IMR-90 (cell line): ENCODE data around the gene VPS41. TPM values are rescaled to one million over a fixed set of nuclear protein-coding genes. Genes with fewer than 3 reads are reported as not detected.

Source experiments
- ATAC-seq: fragments of 200-7000 bp; cut with Tn5 transposase; 2 replicates; pipeline ENCODE4 v1.9.1; 2020; ENCODE audit warnings: low read depth, mild to moderate bottlenecking, moderate library complexity
- BruUV-seq: library from RNA; stranded (reverse); fragments of 400-500 nt; replicated peaks from 2 replicates; lab custom pipeline; 2021; lab: Mats Ljungman, UMichigan
- CTCF ChIA-PET: fragments of 300-600 bp; formaldehyde crosslinking; extraction: SDS; loops from one replicate; lab custom pipeline; 2021; ENCODE audit warnings: antibody characterized with exemption; lab: Yijun Ruan, JAX
- POLR2A ChIA-PET: fragments of 300-600 bp; sonication (Branson Sonifier 250); formaldehyde crosslinking; loops from one replicate; lab custom pipeline; 2022; ENCODE audit warnings: antibody characterized with exemption; ENCODE audit not compliant: unreplicated experiment; lab: Charles Lee
- DNase-seq: peaks from one replicate; pipeline ENCODE4 v3.0.0; 2013
- H2AFZ ChIP-seq: replicated peaks from 2 replicates; pipeline ENCODE3; 2013; ENCODE audit warnings: low read length, mild to moderate bottlenecking; ENCODE audit not compliant: poor library complexity
- H2AK5ac ChIP-seq: 2 replicates; pipeline ENCODE4 v1.6.1; 2013; ENCODE audit warnings: low read depth, low read length, inconsistent platforms
- H2AK9ac ChIP-seq: replicated peaks from 2 replicates; pipeline ENCODE3; 2013; ENCODE audit warnings: mild to moderate bottlenecking, low read depth, low read length, moderate library complexity; ENCODE audit not compliant: poor library complexity
- H2BK120ac ChIP-seq: 2 replicates; pipeline ENCODE4 v1.6.1; 2013; ENCODE audit warnings: low read depth, low read length, inconsistent platforms
- H2BK15ac ChIP-seq: 3 replicates; pipeline ENCODE4 v1.6.1; 2013; ENCODE audit warnings: low read depth, low read length, inconsistent platforms
- H2BK20ac ChIP-seq: 2 replicates; pipeline ENCODE4 v1.6.1; 2013; ENCODE audit warnings: low read depth, mild to moderate bottlenecking, inconsistent platforms, low read length, moderate library complexity
- H2BK5ac ChIP-seq: 2 replicates; pipeline ENCODE4 v1.6.1; 2013; ENCODE audit warnings: mild to moderate bottlenecking, low read depth, low read length, inconsistent platforms; ENCODE audit not compliant: poor library complexity, severe bottlenecking
- H3K14ac ChIP-seq: replicated peaks from 2 replicates; pipeline ENCODE4 v1.6.1; 2013; ENCODE audit warnings: low read depth, low read length, inconsistent platforms
- H3K18ac ChIP-seq: 2 replicates; pipeline ENCODE4 v1.6.1; 2013; ENCODE audit warnings: low read depth, low read length, control low read depth
- H3K23ac ChIP-seq: 2 replicates; pipeline ENCODE4 v1.6.1; 2013; ENCODE audit warnings: low read depth, low read length, inconsistent platforms
- H3K27ac ChIP-seq: 2 replicates; pipeline ENCODE4 v1.5.1; 2013; ENCODE audit warnings: mild to moderate bottlenecking, control low read depth, low read length; ENCODE audit not compliant: insufficient read depth
- H3K27me3 ChIP-seq: 2 replicates; pipeline ENCODE4 v1.6.1; 2013; ENCODE audit warnings: low read length; ENCODE audit not compliant: control insufficient read depth, insufficient read depth
- H3K36me3 ChIP-seq: 2 replicates; pipeline ENCODE4 v1.6.1; 2013; ENCODE audit warnings: low read length, mixed read lengths; ENCODE audit not compliant: control insufficient read depth, insufficient read depth
- H3K4ac ChIP-seq: 2 replicates; pipeline ENCODE4 v1.6.1; 2013; ENCODE audit warnings: low read depth, low read length, inconsistent platforms
- H3K4me1 ChIP-seq: 2 replicates; pipeline ENCODE4 v1.6.1; 2013; ENCODE audit warnings: low read length, mixed read lengths; ENCODE audit not compliant: control insufficient read depth, insufficient read depth
- H3K4me2 ChIP-seq: 2 replicates; pipeline ENCODE4 v1.6.1; 2013; ENCODE audit warnings: low read depth, mild to moderate bottlenecking, control low read depth, low read length, moderate library complexity
- H3K4me3 ChIP-seq: 2 replicates; pipeline ENCODE4 v1.5.1; 2013; ENCODE audit warnings: low read depth, mild to moderate bottlenecking, control low read depth, low read length, moderate library complexity; ENCODE audit not compliant: insufficient read depth
- H3K56ac ChIP-seq: 2 replicates; pipeline ENCODE4 v1.6.1; 2013; ENCODE audit warnings: low read length, inconsistent platforms; ENCODE audit not compliant: insufficient read depth; ENCODE audit errors: extremely low read depth
- H3K79me1 ChIP-seq, 2 experiments: 2 replicates each; pipeline ENCODE4 v1.6.1; 2013; ENCODE audit warnings: low read length in 2 of 2, inconsistent platforms in 1 of 2, low read depth in 1 of 2
- H3K9ac ChIP-seq: 2 replicates; pipeline ENCODE4 v1.6.1; 2013; ENCODE audit warnings: low read depth, low read length, control low read depth
- H3K9me1 ChIP-seq: 2 replicates; pipeline ENCODE4 v1.6.1; 2013; ENCODE audit warnings: low read length, inconsistent platforms; ENCODE audit not compliant: insufficient read depth
- H3K9me3 ChIP-seq: 2 replicates; pipeline ENCODE4 v1.6.1; 2013; ENCODE audit warnings: low read length; ENCODE audit not compliant: control insufficient read depth, insufficient read depth
- H4K20me1 ChIP-seq: 2 replicates; pipeline ENCODE4 v1.6.1; 2013; ENCODE audit warnings: low read length, inconsistent platforms; ENCODE audit not compliant: insufficient read depth
- H4K5ac ChIP-seq: 2 replicates; pipeline ENCODE4 v1.6.1; 2013; ENCODE audit warnings: mild to moderate bottlenecking, low read depth, low read length, control low read depth
- H4K8ac ChIP-seq, 2 experiments: 2 replicates each; pipeline ENCODE4 v1.6.1; 2013; ENCODE audit warnings: low read depth in 2 of 2, low read length in 2 of 2, control low read depth in 1 of 2, inconsistent platforms in 1 of 2
- H4K91ac ChIP-seq: 2 replicates; pipeline ENCODE4 v1.6.1; 2013; ENCODE audit warnings: low read depth, low read length, inconsistent platforms; ENCODE audit not compliant: insufficient read depth
- BHLHE40 ChIP-seq: fragments of 150-350 bp; IDR thresholded peaks from 2 replicates; pipeline ENCODE4 v1.6.1; 2016; ENCODE audit warnings: mild to moderate bottlenecking, low read depth, low read length
- CEBPB ChIP-seq: IDR thresholded peaks from 2 replicates; pipeline ENCODE4 v1.6.1; 2012; ENCODE audit warnings: low read depth, low read length, improper control_type of control experiment
- ELK1 ChIP-seq: fragments of 150-350 bp; IDR thresholded peaks from 2 replicates; pipeline ENCODE4 v1.6.1; 2016; ENCODE audit warnings: low read depth, mild to moderate bottlenecking, low read length, moderate library complexity, borderline replicate concordance
- FOS ChIP-seq: fragments of 150-350 bp; IDR thresholded peaks from 2 replicates; pipeline ENCODE4 v1.6.1; 2016; ENCODE audit warnings: low read depth, low read length
- MAFK ChIP-seq: IDR thresholded peaks from 2 replicates; pipeline ENCODE4 v1.6.1; 2012; ENCODE audit warnings: low read depth, low read length, improper control_type of control experiment
- MAZ ChIP-seq: IDR thresholded peaks from 2 replicates; pipeline ENCODE4 v1.6.1; 2012; ENCODE audit warnings: low read depth, mild to moderate bottlenecking, low read length, improper control_type of control experiment, moderate library complexity, borderline replicate concordance
- MXI1 ChIP-seq: IDR thresholded peaks from 2 replicates; pipeline ENCODE4 v1.6.1; 2012; ENCODE audit warnings: low read depth, mild to moderate bottlenecking, low read length, moderate library complexity, borderline replicate concordance
- NFE2L2 ChIP-seq: fragments of 150-350 bp; IDR thresholded peaks from 2 replicates; pipeline ENCODE4 v1.6.1; 2016; ENCODE audit warnings: low read depth, mild to moderate bottlenecking, low read length
- POLR2A ChIP-seq: IDR thresholded peaks from 2 replicates; pipeline ENCODE4 v1.6.1; 2012; ENCODE audit warnings: mild to moderate bottlenecking, low read depth, low read length
- RCOR1 ChIP-seq: IDR thresholded peaks from 2 replicates; pipeline ENCODE4 v1.6.1; 2012; ENCODE audit warnings: mild to moderate bottlenecking, low read length, improper control_type of control experiment; ENCODE audit not compliant: insufficient replicate concordance
- RFX5 ChIP-seq: IDR thresholded peaks from 2 replicates; pipeline ENCODE4 v1.8.0; 2012; ENCODE audit warnings: low read depth, mild to moderate bottlenecking, low read length, moderate library complexity
- SMC3 ChIP-seq: fragments of 150-350 bp; IDR thresholded peaks from 2 replicates; pipeline ENCODE4 v1.6.1; 2016; ENCODE audit warnings: low read depth, mild to moderate bottlenecking, antibody characterized with exemption, low read length, moderate library complexity
- USF2 ChIP-seq: fragments of 150-350 bp; IDR thresholded peaks from 2 replicates; pipeline ENCODE4 v1.6.1; 2017; ENCODE audit warnings: mild to moderate bottlenecking, antibody characterized with exemption, low read length, low read depth
- dilution Hi-C: fragments of 300-500 bp; cut with HindIII; formaldehyde crosslinking; loops from one replicate; pipeline ENCODE4 v1.14.3; 2018; ENCODE audit warnings: low sequenced_read_pairs; ENCODE audit not compliant: unreplicated experiment
- in situ Hi-C: fragments of 300-500 bp; cut with MboI; formaldehyde crosslinking; loops from 3 replicates; pipeline ENCODE4 v1.14.3; 2019; ENCODE audit warnings: low sequenced_read_pairs, inconsistent platforms, mixed read lengths
- intact Hi-C: fragments of 100-400 bp; cut with micrococcal nuclease; formaldehyde crosslinking; loops from 2 replicates; pipeline ENCODE4 v1.10.0; 2022
- polyA plus RNA-seq, 3 experiments: library from polyadenylated mRNA; depleted of rRNA; stranded (reverse); fragments of >200 nt; gene quantifications; 2 replicates each; pipeline ENCODE4 v1.2.3, GENCODE V29; 2012; ENCODE audit warnings: low replicate concordance in 1 of 3
- total RNA-seq: library from RNA; depleted of rRNA; stranded (reverse); fragments of >200 nt; gene quantifications from 2 replicates; pipeline ENCODE4 v1.2.3, GENCODE V29; 2012

The VPS41 gene
- total and polyA plus RNA-seq, 2 of the 4 experiments (the other 2 are of a cell fraction): 16.0 to 28.0 TPM

GRCh38 chr7:38903057-38903456 is 5.9 kb downstream of the VPS41 start:
- POLR2A ChIA-PET: no interaction called here
- H3K36me3 ChIP-seq: no peaks in the 10 kb centered on the region
- no peak overlapping the region for H3K56ac ChIP-seq
- dilution Hi-C loops (no loop called here), intact Hi-C loops (no loop called here), in situ Hi-C loops (no loop called here)
- DNase-seq: no peak
- no peak for ATAC-seq
- H2AFZ ChIP-seq: no peak overlapping the region
- no peak overlapping the region for H3K18ac ChIP-seq
- no peak overlapping the region for H3K27ac ChIP-seq
- no peak overlapping the region for H3K4ac ChIP-seq
- no peaks in the 10 kb centered on the region for H3K9me3 ChIP-seq
- CTCF ChIA-PET: no interaction called here
- H4K91ac ChIP-seq: no peak overlapping the region
- no peak overlapping the region for H3K14ac ChIP-seq
- H2BK15ac ChIP-seq: no peak overlapping the region
- no TSS peak for BruUV-seq
- no peaks in the 10 kb centered on the region for H3K27me3 ChIP-seq
- no peak overlapping the region for H2BK20ac ChIP-seq
- no peak overlapping the region for H2BK120ac ChIP-seq
- H3K4me2 ChIP-seq: no peak overlapping the region
- H3K4me1 ChIP-seq: peaks cover 2% of the 10 kb centered on the region
- H2AK9ac ChIP-seq: no peak overlapping the region
- H3K9ac ChIP-seq: no peak overlapping the region
- no peak overlapping the region for H3K23ac ChIP-seq
- H4K8ac ChIP-seq: no peak overlapping the region
- H3K9me1 ChIP-seq: peaks cover 3% of the 10 kb centered on the region; the same call in 1 of the 2 replicates
- H4K20me1 ChIP-seq: 0 out of 2 replicates have a peak, but pooled peaks cover 4% of the 10 kb centered on the region
- H3K4me3 ChIP-seq: no peak overlapping the region
- TF ChIP-seq RCOR1: no peak
- TF ChIP-seq SMC3: no peak
- TF ChIP-seq MAZ: no peak
- TF ChIP-seq NFE2L2: no peak
- TF ChIP-seq MXI1: no peak
- TF ChIP-seq ELK1: no peak
- no peak for TF ChIP-seq MAFK
- no peak for TF ChIP-seq CEBPB
- TF ChIP-seq USF2: no peak
- TF ChIP-seq POLR2A: no peak
- no peak for TF ChIP-seq BHLHE40
- no peak for TF ChIP-seq FOS
- TF ChIP-seq RFX5: no peak
- peaks cover 9 to 29% of the 10 kb centered on the region in 2 experiments for H3K79me1 ChIP-seq
- H2AK5ac ChIP-seq: no peak overlapping the region
- no peak overlapping the region for H2BK5ac ChIP-seq
- H4K5ac ChIP-seq: no peak overlapping the region
